GM19397 (cell line): ENCODE results near the gene HOXD4.

Experiments
- ATAC-seq: cut with Tn5 transposase; IDR thresholded peaks from one replicate; pipeline ENCODE4 v1.9.1; 2021; ENCODE audit warnings: mild to moderate bottlenecking, moderate library complexity; ENCODE audit not compliant: unreplicated experiment

The HOXD4 gene

DNA sequence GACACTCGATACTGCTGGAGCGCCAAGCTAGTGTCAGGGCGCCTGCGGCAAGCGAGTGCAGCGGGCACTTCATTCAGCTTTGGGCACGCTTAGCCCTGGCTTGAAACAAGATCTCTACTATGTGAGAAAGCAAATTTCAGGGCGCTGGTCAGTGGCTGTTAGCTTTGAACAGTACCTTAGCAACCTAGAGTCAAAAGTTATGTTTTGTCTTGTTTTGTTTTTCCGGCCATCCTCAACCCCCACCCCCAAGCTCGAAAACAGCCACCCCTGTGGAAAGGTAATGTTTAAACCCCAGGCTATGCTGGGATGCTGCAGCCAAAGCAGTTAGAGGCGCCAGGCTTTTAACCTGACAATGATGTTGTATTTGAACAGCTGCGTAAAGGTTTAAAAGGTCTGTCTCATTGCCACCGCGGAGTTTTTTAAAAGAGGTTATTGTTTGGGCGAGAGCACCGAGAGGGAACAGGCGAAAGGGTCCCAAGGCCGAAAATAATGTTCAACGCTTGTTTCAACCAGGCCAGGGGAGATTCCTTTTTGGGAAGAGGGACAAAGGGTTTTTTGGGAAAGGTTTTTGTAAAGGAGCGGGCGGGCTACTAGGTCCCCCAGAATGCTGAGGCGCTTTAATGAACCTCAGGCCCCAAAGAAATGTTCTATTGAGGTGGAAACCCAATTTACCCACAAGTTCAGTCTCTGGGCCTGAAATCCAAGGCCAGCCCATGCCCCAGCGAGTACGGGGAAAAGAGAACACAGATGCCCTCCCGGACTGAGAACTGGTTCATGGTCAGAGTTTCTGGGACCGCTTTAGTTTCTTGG is 37.0 kb upstream of the HOXD4 start:
- no peak for ATAC-seq

DNA sequence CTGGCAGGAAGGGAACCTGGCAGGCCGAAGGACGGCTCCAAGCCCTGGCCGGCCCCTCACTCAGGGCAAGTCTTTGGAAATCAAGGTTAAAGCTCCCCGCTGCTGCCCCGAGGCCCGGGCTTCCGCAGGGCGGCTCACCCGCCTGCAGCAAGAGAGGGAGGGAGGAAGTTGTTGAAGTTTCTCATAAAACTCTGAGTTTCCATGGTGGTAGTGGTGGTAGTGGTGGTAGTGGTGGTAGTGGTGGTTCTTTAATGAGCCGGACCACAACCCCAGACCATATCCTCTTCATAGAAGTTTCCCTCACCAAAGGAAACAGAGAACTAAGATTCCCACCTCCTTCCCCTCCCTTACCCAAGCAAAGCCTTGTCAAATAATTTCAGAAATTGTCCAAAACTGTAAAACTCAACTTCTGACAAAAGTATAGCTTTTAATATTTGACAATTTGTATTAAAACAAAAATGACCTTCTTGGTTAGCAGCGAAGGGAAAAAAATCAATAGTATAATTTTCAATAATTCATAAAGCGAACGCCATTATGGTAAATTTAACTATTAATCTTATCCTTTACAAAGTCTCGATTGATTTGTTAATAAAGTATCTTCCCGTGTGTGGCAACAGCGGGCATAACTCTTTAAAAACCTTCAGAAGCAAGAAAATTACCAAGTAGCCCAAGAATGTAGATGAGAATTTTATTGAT is 36.3 kb upstream of the HOXD4 start:
- no peak for ATAC-seq

- ATAC-seq = no peak
Measured at GRCh38 chr2:176115883-176116813, 35.2 kb upstream of the HOXD4 start, which contains the start of gene HOXD10. Gene HOXD10 (plus strand): TSS chr2:176116778. CDS start chr2:176116834, 56 bp downstream.

DNA sequence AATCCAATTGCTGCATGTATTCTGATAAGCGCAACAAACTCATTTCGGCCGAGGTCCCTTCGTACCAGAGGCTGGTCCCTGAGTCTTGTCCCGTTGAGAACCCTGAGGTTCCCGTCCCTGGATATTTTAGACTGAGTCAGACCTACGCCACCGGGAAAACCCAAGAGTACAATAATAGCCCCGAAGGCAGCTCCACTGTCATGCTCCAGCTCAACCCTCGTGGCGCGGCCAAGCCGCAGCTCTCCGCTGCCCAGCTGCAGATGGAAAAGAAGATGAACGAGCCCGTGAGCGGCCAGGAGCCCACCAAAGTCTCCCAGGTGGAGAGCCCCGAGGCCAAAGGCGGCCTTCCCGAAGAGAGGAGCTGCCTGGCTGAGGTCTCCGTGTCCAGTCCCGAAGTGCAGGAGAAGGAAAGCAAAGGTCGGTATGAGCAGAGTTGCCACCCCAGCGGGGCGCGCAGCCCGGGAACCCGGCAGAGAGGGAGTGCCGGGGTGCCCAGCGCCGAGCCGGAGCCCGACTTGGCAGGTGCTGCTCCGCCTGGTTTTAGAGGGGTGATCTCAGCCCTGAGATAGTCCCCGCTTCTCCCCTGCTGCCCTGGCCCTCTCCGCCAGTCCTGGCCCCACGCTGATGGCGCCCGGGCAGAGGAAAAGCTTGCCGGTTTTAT is 34.1 kb upstream of the HOXD4 start:
- ATAC-seq = no peak

DNA sequence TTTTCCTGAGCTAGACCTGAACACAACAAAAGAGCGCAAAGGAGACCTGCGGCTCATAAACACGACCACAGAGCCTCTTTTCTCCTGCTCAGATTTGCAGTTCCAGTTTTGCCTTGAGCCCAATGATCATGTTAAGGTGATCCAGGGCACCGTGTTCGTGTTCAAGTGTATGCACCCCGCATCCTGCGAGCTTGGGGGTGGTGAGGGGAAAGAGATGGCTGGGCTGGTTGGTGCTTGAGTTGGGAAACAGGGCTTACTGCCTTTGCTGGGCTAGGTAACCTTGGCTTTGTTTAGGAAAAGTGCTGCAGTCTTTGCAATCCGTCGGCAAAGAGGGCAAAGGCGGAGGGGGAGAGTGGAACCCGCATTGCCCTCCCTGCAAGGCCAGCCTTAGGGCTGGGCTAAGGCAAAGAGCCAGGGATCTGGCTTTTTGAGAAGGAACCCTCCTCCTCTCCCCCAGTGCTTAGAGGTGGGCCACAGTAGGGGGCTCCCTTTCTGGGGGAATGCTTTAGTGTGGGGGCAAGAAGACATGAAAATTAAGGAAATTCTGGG is 33.5 kb upstream of the HOXD4 start:
- ATAC-seq = no peak

DNA sequence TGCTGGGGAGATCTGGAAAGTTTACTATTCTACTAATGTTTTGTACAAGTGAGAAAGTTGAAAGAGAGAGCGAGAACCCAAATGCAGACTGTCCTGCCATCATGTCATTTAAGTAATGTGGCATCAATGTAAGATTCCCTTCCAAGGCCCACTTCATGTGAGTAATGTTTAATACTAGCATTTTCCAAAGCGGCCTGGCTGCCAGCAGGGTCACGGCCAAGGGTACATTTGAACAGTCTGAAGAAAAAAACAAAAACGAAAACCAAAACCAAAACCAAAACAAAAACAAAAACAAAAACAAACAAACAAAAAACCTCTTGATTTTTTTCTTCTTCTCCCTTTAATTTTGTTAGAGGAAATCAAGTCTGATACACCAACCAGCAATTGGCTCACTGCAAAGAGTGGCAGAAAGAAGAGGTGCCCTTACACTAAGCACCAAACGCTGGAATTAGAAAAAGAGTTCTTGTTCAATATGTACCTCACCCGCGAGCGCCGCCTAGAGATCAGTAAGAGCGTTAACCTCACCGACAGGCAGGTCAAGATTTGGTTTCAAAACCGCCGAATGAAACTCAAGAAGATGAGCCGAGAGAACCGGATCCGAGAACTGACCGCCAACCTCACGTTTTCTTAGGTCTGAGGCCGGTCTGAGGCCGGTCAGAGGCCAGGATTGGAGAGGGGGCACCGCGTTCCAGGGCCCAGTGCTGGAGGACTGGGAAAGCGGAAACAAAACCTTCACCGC is 32.6 kb upstream of the HOXD4 start:
- ATAC-seq = no peak

- ATAC-seq = no peak
Measured at GRCh38 chr2:176120364-176121189, 30.8 kb upstream of the HOXD4 start.

DNA sequence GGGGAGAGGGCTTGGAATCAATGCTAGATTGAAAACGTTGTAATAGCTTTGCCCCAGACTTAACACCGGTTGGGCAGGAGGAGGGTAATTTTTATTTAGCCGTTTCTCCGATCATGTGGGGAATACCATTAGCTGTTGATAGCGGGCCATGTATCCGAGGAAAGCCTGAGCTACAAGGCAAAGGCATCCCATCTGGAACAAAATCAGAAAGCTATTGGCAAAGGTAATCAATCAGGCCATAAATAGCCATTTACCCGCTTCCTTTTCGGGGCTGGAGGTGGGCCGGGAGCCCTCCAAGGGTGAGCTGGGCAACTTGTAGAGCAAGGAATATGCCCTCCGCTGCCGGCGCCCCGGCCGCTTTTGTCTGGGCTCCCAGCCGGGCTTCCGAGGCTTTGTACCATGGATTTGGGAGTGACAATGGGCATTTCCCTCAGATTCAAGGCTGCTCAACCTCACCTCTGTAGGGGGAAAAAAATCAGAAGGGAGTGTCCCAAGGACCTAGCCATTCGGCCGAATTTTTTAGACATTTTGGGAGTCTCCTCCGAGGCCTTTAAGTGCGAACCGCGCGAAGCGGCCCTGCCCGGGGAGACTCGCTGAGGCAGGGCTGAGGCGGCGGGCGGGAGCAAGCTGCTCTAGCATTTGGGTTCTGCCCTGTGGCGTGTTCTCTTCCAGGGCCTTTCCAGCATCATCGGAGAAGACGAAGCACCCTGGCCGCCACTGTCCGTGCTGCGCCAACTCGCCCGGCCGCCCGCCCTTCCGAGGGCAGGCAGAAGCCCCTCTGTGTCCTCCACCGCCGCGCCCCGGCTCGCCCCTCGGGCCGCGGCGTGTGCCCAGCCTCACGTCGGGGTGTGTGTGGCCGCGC is 29.9 kb upstream of the HOXD4 start:
- ATAC-seq = no peak

GRCh38 chr2:176122052-176122682 is 29.2 kb upstream of the HOXD4 start:
- ATAC-seq = no peak

DNA sequence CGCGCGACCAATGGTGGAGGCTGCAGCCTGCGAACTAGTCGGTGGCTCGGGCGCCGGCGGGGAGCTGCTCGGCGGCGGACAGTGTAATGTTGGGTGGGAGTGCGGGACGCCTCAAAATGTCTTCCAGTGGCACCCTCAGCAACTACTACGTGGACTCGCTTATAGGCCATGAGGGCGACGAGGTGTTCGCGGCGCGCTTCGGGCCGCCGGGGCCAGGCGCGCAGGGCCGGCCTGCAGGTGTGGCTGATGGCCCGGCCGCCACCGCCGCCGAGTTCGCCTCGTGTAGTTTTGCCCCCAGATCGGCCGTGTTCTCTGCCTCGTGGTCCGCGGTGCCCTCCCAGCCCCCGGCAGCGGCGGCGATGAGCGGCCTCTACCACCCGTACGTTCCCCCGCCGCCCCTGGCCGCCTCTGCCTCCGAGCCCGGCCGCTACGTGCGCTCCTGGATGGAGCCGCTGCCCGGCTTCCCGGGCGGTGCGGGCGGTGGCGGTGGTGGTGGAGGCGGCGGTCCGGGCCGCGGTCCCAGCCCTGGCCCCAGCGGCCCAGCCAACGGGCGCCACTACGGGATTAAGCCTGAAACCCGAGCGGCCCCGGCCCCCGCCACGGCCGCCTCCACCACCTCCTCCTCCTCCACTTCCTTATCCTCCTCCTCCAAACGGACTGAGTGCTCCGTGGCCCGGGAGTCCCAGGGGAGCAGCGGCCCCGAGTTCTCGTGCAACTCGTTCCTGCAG is 28.5 kb upstream of the HOXD4 start, which contains the start of gene HOXD9:
HOXD9 (plus strand) TSS at position 37 of the 728 bp plus-strand sequence; CDS start at position 87, 50 bp downstream.
- ATAC-seq = no peak

GRCh38 chr2:176123411-176124109 is 27.8 kb upstream of the HOXD4 start:
- no peak for ATAC-seq

DNA sequence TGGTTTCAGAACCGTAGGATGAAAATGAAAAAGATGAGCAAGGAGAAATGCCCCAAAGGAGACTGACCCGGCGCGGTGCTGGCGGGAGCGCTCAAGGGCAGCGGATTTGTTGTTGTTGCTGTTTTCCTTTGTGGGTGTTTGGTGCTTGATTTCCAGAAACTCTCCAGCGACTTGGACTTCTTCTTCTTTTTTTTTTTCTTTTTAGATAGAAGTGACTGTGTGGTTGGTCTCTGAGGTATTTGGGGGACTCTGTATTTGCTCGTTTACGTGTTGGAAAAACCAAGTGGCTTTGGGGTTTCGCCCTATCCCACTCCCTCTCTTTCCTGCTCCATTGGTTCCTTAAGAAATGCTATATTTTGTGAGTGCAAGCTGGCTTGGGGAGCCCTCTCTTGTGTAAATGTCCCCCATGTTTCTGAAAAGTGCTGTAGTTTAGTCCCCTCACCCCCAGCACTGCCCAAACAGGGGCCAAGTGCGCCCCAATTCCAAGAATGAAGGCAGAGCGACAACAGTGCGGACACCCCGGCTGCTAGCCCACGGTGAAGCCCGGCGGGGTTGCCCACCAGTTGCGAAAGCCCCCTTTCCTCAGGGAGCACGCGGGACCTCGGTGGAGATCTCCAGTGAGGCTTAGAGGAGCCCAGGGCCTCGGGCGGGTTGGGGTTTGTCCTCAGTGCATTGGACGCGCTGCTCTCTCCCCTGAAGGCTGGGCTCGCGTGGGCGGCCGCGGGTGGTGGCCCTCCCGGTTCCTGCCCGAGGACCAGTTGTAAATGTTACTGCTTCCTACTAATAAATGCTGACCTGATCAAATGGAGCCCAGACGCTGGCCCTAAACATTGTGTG is 27.0 kb upstream of the HOXD4 start:
- ATAC-seq = no peak

DNA sequence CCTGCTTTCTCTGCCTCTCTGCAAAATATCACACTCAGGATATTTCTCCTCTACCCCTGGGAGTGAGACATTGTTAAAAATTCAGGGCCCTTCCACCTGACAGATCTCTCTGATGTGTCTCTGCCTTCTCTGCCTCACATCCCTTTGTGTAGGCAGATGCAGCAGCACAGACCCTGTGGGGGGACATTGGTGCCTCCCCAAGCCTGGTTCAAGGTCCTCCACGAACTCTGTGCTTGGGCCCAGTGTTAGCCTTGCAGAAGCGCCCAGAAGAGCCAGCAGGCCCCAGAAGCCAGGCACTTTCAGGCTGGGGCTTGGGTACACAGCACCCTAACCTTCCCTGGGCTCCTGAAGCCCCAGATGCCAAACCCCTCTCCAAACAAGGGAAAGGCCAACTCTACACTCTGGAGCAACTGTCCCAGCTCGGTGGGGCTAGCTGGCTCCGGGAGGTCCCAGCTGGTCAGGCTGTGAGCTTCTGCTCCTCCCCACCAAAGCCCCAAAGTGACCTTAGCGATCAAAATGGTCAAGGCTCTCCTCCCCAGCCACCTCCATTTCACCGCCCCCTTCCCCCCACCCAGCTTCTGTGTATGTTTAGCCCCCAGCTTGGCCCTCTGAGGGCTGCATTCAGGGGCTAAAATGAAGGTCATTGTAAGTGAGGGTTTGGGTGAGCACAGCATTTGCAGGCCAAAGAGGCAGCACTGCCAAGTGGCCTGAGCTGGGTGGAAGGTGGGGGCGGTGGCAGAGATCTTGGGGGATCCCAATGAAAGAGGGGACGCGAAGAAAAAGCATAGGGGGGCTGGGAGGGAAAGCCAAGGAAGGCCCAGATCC is 26.2 kb upstream of the HOXD4 start:
- no peak for ATAC-seq

GRCh38 chr2:176125772-176126054 is 25.6 kb upstream of the HOXD4 start:
- no peak for ATAC-seq
